Stimulated activated CD4-positive, alpha-beta T cell treated with anti-CD3 and anti-CD28 coated beads, TNF-alpha, amount 100 ng/mL, for 48 hours (primary cell): ENCODE results near the gene SPARC.
A peak's percentile ranks its signal among the peaks of the same experiment; 100 is the strongest.

Source experiments
- DNase-seq, 3 donors: peaks; one replicate each; pipeline ENCODE4 v3.0.0-alpha.2; 2020; ENCODE audit warnings: low read depth in 3 of 3

Gene SPARC

GRCh38 chr5:151624476-151624875, 62.2 kb downstream of the SPARC start:
- no peak for DNase-seq

- DNase-seq: no peak
Observed at GRCh38 chr5:151622367-151623088, 64.2 kb downstream of the SPARC start.

- no peak for DNase-seq
Observed at GRCh38 chr5:151620461-151620840, 66.3 kb downstream of the SPARC start.

- no peak for DNase-seq
Observed at GRCh38 chr5:151619812-151620460, 66.8 kb downstream of the SPARC start.

GRCh38 chr5:151618907-151619306, 67.8 kb downstream of the SPARC start:
- no peak for DNase-seq

- no peak for DNase-seq
Observed at GRCh38 chr5:151617841-151618710, 68.6 kb downstream of the SPARC start.

GRCh38 chr5:151617383-151617840, 69.3 kb downstream of the SPARC start:
- no peak for DNase-seq

- DNase-seq: peak in 1 of 3 donors; percentile 19
Observed at GRCh38 chr5:151615431-151615830, 71.3 kb downstream of the SPARC start.

GRCh38 chr5:151614565-151614964, 72.2 kb downstream of the SPARC start:
- DNase-seq: no peak

- peak; percentile 32 to 54 (median 38) for DNase-seq
Observed at GRCh38 chr5:151612689-151613427, 73.9 kb downstream of the SPARC start.

- DNase-seq: no peak
Observed at GRCh38 chr5:151611127-151611775, 75.5 kb downstream of the SPARC start.
